ENCODE measurements around the gene ALDH1A2.

ALDH1A2 gene

GRCh38 chr15:57920911-57921310, 144.6 kb downstream of the ALDH1A2 start:
- ChIA-PET POLR2A (no interaction called here), CTCF (no interaction called here)
- no peak for DNase-seq (ENCODE audit: extremely low spot score)
- TF ChIP-seq CTCF (IDR thresholded peaks at IDR 0.05; ENCODE audit: control extremely low read depth, extremely low read depth, low read depth, missing control alignments) = no peak

DNA sequence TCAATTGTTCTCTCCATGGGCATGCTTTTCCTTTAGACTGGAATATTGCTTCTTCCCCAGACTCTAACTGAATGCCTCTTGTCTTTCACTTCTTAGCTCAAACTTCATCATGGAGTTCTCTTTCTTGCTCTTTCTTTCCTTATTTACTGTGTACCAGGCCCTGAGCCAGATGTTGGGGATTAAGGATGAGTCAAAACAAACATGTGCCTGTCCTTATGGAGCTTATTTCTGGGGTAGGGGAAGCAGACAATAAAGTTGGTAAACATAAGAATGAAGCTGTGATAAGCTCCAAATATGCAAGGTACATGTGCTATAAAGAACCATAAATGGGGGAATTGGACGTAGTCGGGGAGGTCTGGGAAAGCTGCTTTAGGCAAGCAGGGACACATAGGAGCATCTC, 145.8 kb downstream of the ALDH1A2 start:
- no peak for DNase-seq (ENCODE audit: extremely low spot score)
- POLR2A ChIA-PET = no interaction called here
- TF ChIP-seq CTCF (IDR thresholded peaks at IDR 0.05; ENCODE audit: control extremely low read depth, extremely low read depth, low read depth, missing control alignments) = no peak
- CTCF ChIA-PET = interaction anchor here (1.0 kb wide), 1 partner anchor 11 kb away, joined by 3 read pairs; no protein-coding TSS in a partner anchor

GRCh38 chr15:57917998-57918397, 147.5 kb downstream of the ALDH1A2 start:
- CTCF ChIA-PET = no interaction called here
- no peak for TF ChIP-seq CTCF (IDR thresholded peaks at IDR 0.05; ENCODE audit: control extremely low read depth, extremely low read depth, low read depth, missing control alignments)

DNA sequence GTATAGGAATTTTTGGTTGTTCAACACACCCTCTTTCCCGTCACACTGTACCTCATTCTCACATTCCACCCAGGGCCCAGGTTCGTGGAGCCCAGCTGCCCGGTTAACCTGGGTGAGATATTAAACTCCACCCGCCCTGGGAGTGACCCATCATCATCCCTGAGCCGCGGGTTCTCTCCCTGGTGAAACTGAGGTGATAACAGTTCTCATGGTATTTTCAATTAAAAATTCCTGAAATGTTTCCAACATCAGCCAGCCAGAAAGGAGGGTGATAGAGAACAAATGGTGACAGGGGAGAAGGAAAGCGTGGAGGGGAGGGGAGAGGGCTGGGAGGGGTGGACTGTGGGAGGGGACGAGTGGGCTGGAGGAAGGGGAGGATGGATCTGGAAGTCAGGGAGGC, 148.8 kb downstream of the ALDH1A2 start:
- POLR2A ChIA-PET = no interaction called here
- no peak for TF ChIP-seq CTCF (IDR thresholded peaks at IDR 0.05; ENCODE audit: control extremely low read depth, extremely low read depth, low read depth, missing control alignments)

More at GRCh38 chr15:57917998-57918397, 147.5 kb downstream of the ALDH1A2 start:
- no peak for DNase-seq (ENCODE audit: extremely low spot score)
- POLR2A ChIA-PET = no interaction called here

DNA sequence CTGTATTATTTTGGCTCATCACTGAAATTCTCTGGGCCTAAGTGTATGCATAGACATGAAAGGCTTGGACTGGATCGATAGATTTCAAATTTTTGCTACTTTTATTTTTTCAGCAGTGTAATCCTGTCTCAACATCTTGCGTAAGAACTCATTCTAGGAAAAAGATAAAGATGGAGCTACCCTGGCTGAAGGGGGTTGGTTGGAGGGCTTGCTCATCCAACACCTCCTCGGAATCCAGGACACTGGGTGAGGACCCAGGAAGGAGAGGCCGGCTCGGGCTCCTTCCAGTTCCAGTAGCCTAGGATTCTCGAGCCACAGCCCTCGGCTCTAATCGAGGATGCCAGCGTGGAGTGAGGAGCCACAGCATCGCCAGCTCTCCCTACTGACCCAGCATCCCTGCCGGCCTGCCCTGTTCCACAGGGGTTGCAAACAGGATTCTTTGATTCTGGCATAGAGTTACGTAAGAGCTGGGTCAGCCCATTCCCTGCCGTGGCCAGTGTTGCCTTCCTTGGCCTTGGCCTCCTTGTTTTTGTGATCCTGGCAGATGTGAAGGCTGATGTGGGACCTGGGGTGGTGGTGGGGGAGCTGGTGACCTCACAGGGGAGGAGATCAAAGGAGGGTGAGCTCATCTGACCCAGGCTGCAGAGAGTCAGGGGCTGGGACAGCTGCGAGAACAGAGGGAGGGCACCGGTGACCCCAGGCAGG, 149.5 kb downstream of the ALDH1A2 start:
- no peak for DNase-seq (ENCODE audit: extremely low spot score)
- ChIA-PET CTCF (no interaction called here), POLR2A (no interaction called here)
- no peak for TF ChIP-seq CTCF (IDR thresholded peaks at IDR 0.05; ENCODE audit: control extremely low read depth, extremely low read depth, low read depth, missing control alignments)

More for the DNA sequence above, 148.8 kb downstream of the ALDH1A2 start:
- CTCF ChIA-PET = no interaction called here
- DNase-seq (ENCODE audit: extremely low spot score) = no peak

- TF ChIP-seq CTCF (IDR thresholded peaks at IDR 0.05; ENCODE audit: control extremely low read depth, extremely low read depth, low read depth, missing control alignments) = no peak
- ChIA-PET POLR2A (no interaction called here), CTCF (interaction anchor here (0.8 kb wide), 1 partner anchor 10 kb away, joined by 4 read pairs; no protein-coding TSS in a partner anchor)
- no peak for DNase-seq (ENCODE audit: extremely low spot score)
These were observed 151.0 kb downstream of the ALDH1A2 start for GRCh38 chr15:57914350-57915055.
